ENCODE data around the gene ZC3H7A.

The ZC3H7A gene

DNA sequence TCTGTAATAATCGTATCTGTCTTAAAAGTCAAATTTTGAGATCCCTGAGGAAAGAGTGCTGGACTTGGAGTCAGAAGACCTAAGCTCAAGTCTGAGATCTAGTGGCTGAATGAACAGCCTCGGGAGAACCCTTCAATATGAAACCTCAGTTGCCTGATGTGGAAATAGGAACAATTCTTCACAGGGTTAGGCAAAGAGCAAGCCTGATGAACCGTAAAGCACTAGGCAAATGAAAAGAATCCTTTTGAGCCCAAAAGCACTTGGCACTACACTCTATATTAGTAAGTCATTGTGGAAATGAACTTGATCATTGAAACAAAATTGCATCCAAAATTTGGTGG lies 74.6 kb downstream of the ZC3H7A start:
- no peaks in the 10 kb centered on the region for H3K27me3 ChIP-seq (ENCODE audit: control insufficient read depth in 3 of 3, insufficient read depth in 3 of 3, low read depth in 1 of 3, low read length in 3 of 3)
- DNase-seq (ENCODE audit: low spot score) = no peak
- no peak overlapping the region for H2BK12ac ChIP-seq (ENCODE audit: low read length)
- no peak overlapping the region for H3K4ac ChIP-seq (ENCODE audit: low read length)
- H3K18ac ChIP-seq (ENCODE audit: low read length) = no peak overlapping the region
- no peak overlapping the region for H4K91ac ChIP-seq (ENCODE audit: low read depth, low read length, poor library complexity)
- no peak overlapping the region for H2BK5ac ChIP-seq (ENCODE audit: low read length)
- no peak overlapping the region for H2BK15ac ChIP-seq (ENCODE audit: low read length)
- WGBS, 2 donors (ENCODE audit: extremely low coverage in 2 of 2, insufficient read length in 2 of 2, insufficient replicate concordance in 1 of 2) = no CpG with 5 or more reads among the region's 3 CpGs
- H2AK5ac ChIP-seq (ENCODE audit: low read depth, low read length) = no peak overlapping the region
- H2BK120ac ChIP-seq (ENCODE audit: low read depth, low read length) = no peak overlapping the region
- no peaks in the 10 kb centered on the region for H3K9me3 ChIP-seq (replicated peaks in 1 of 2; ENCODE audit: control insufficient read depth in 2 of 2, insufficient read depth in 1 of 2, low read depth in 1 of 2, low read length in 2 of 2)
- no peak overlapping the region for H3K23ac ChIP-seq (ENCODE audit: low read depth, low read length, poor library complexity)
- H2AFZ ChIP-seq (ENCODE audit: low read length) = no peak overlapping the region
- no peak overlapping the region for H3K4me2 ChIP-seq (ENCODE audit: insufficient read depth, low read length, poor library complexity, severe bottlenecking)
- no peak overlapping the region for H3K27ac ChIP-seq (replicated peaks; ENCODE audit: low read length)
- H3K4me1 ChIP-seq (ENCODE audit: control insufficient read depth in 2 of 2, insufficient read depth in 1 of 2, low read depth in 1 of 2, low read length in 2 of 2) = no peaks in the 10 kb centered on the region
- H3K4me3 ChIP-seq (ENCODE audit: low read length in 2 of 2) = no peak overlapping the region
- H3K14ac ChIP-seq (ENCODE audit: low read length) = no peak overlapping the region
- no peak overlapping the region for H4K8ac ChIP-seq (ENCODE audit: low read depth, low read length)
- no peaks in the 10 kb centered on the region for H3K79me1 ChIP-seq (ENCODE audit: low read depth, low read length)
- H3K9ac ChIP-seq (ENCODE audit: low read depth, low read length, poor library complexity) = no peak overlapping the region
- H3K36me3 ChIP-seq (replicated peaks in 1 of 2; ENCODE audit: control insufficient read depth in 2 of 2, insufficient read depth in 2 of 2, low read length in 2 of 2) = peaks cover 9 to 88% of the 10 kb centered on the region in 2 donors

DNA sequence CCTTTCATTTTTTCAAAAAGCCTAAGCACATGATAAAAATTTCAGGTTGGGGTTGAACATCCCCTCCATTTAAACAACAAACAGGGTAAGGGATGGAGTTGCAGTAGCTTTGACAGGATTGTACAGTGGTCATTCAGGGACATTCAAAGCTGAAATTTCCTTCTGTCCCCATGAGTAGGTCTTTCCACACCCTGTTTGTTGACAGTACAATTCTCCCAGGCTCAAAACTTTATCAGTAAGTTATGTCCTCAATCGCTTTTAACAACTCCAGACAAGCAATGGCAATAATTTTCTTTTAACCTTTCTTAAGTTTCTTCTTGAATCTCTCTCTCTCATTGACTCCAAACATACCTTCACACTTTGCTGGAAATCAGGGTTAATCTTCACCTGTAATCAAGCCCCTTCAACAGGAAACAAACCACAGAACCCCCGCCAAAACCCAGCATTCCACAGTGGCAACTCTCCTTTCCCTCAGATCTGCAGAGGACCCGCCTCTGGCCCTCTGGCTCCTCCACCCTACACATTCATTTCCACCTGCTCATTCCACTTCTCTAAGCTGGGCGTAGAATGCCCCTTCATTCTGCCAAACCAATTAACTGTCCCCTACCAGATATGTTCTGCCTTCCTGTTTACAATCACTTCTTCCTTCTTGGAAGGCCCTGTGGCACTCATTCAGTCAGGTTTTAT lies 75.1 kb downstream of the ZC3H7A start:
- no peak overlapping the region for H2AK5ac ChIP-seq (ENCODE audit: low read depth, low read length)
- no peak overlapping the region for H3K23ac ChIP-seq (ENCODE audit: low read depth, low read length, poor library complexity)
- no peaks in the 10 kb centered on the region for H3K4me1 ChIP-seq (ENCODE audit: control insufficient read depth in 2 of 2, insufficient read depth in 1 of 2, low read depth in 1 of 2, low read length in 2 of 2)
- H3K14ac ChIP-seq (ENCODE audit: low read length) = no peak overlapping the region
- no peaks in the 10 kb centered on the region for H3K9me3 ChIP-seq (replicated peaks in 1 of 2; ENCODE audit: control insufficient read depth in 2 of 2, insufficient read depth in 1 of 2, low read depth in 1 of 2, low read length in 2 of 2)
- no CpG with 5 or more reads among the region's 4 CpGs for WGBS, 2 donors (ENCODE audit: extremely low coverage in 2 of 2, insufficient read length in 2 of 2, insufficient replicate concordance in 1 of 2)
- no peak overlapping the region for H2BK5ac ChIP-seq (ENCODE audit: low read length)
- no peaks in the 10 kb centered on the region for H3K79me1 ChIP-seq (ENCODE audit: low read depth, low read length)
- H3K27me3 ChIP-seq (ENCODE audit: control insufficient read depth in 3 of 3, insufficient read depth in 3 of 3, low read depth in 1 of 3, low read length in 3 of 3) = no peaks in the 10 kb centered on the region
- H2BK12ac ChIP-seq (ENCODE audit: low read length) = no peak overlapping the region
- H3K4ac ChIP-seq (ENCODE audit: low read length) = no peak overlapping the region
- no peak overlapping the region for H2AFZ ChIP-seq (ENCODE audit: low read length)
- no peak overlapping the region for H3K18ac ChIP-seq (ENCODE audit: low read length)
- H4K8ac ChIP-seq (ENCODE audit: low read depth, low read length) = no peak overlapping the region
- no peak overlapping the region for H3K4me3 ChIP-seq (ENCODE audit: low read length in 2 of 2)
- no peak overlapping the region for H2BK15ac ChIP-seq (ENCODE audit: low read length)
- DNase-seq (ENCODE audit: low spot score) = no peak
- H3K36me3 ChIP-seq (replicated peaks in 1 of 2; ENCODE audit: control insufficient read depth in 2 of 2, insufficient read depth in 2 of 2, low read length in 2 of 2) = peaks cover 9 to 83% of the 10 kb centered on the region in 2 donors
- no peak overlapping the region for H2BK120ac ChIP-seq (ENCODE audit: low read depth, low read length)
- no peak overlapping the region for H4K91ac ChIP-seq (ENCODE audit: low read depth, low read length, poor library complexity)
- no peak overlapping the region for H3K4me2 ChIP-seq (ENCODE audit: insufficient read depth, low read length, poor library complexity, severe bottlenecking)
- no peak overlapping the region for H3K27ac ChIP-seq (replicated peaks; ENCODE audit: low read length)
- H3K9ac ChIP-seq (ENCODE audit: low read depth, low read length, poor library complexity) = no peak overlapping the region

DNA sequence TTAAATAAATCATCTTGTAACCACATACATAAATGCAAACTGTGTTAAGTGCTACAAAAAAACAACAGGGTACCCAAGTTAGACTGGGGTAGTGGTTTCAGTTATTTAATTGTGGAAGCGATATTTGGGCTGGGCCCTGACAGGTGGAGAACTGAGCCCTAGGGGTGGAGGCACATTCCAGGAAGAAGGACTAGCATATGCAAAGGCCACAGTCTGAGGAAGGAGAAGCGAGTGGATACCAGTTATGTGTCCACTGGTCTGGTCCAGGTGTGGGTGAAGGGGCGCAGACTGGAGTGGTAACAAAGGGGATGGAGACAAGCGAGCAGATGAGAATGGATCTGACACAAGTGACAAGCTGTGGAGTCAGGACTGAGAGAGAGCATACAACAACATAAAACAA lies 77.3 kb downstream of the ZC3H7A start:
- Histone ChIP-seq H3K27ac (replicated peaks; ENCODE audit: low read length) (no peak overlapping the region), H2BK12ac (ENCODE audit: low read length) (no peak overlapping the region), H2BK15ac (ENCODE audit: low read length) (no peak overlapping the region), H3K4me1 (ENCODE audit: control insufficient read depth in 2 of 2, insufficient read depth in 1 of 2, low read depth in 1 of 2, low read length in 2 of 2) (no peaks in the 10 kb centered on the region), H2AFZ (ENCODE audit: low read length) (no peak overlapping the region), H3K27me3 (ENCODE audit: control insufficient read depth in 3 of 3, insufficient read depth in 3 of 3, low read depth in 1 of 3, low read length in 3 of 3) (no peaks in the 10 kb centered on the region), H3K4ac (ENCODE audit: low read length) (no peak overlapping the region), H3K4me2 (ENCODE audit: insufficient read depth, low read length, poor library complexity, severe bottlenecking) (no peak overlapping the region), H3K9ac (ENCODE audit: low read depth, low read length, poor library complexity) (no peak overlapping the region), H3K79me1 (ENCODE audit: low read depth, low read length) (no peaks in the 10 kb centered on the region), H3K9me3 (replicated peaks in 1 of 2; ENCODE audit: control insufficient read depth in 2 of 2, insufficient read depth in 1 of 2, low read depth in 1 of 2, low read length in 2 of 2) (no peaks in the 10 kb centered on the region), H2BK120ac (ENCODE audit: low read depth, low read length) (no peak overlapping the region), H2BK5ac (ENCODE audit: low read length) (no peak overlapping the region), H3K18ac (ENCODE audit: low read length) (no peak overlapping the region), H3K23ac (ENCODE audit: low read depth, low read length, poor library complexity) (no peak overlapping the region), H2AK5ac (ENCODE audit: low read depth, low read length) (no peak overlapping the region), H4K8ac (ENCODE audit: low read depth, low read length) (no peak overlapping the region), H4K91ac (ENCODE audit: low read depth, low read length, poor library complexity) (no peak overlapping the region), H3K36me3 (replicated peaks in 1 of 2; ENCODE audit: control insufficient read depth in 2 of 2, insufficient read depth in 2 of 2, low read length in 2 of 2) (peaks cover 9 to 75% of the 10 kb centered on the region in 2 donors), H3K4me3 (ENCODE audit: low read length in 2 of 2) (no peak overlapping the region), H3K14ac (ENCODE audit: low read length) (no peak overlapping the region)
- no peak for DNase-seq (ENCODE audit: low spot score)
- no CpG with 5 or more reads among the region's 4 CpGs for WGBS, 2 donors (ENCODE audit: extremely low coverage in 2 of 2, insufficient read length in 2 of 2, insufficient replicate concordance in 1 of 2)

- no peaks in the 10 kb centered on the region for H3K79me1 ChIP-seq (ENCODE audit: low read depth, low read length)
- no peak overlapping the region for H3K27ac ChIP-seq (replicated peaks; ENCODE audit: low read length)
- no peaks in the 10 kb centered on the region for H3K4me1 ChIP-seq (ENCODE audit: control insufficient read depth in 2 of 2, insufficient read depth in 1 of 2, low read depth in 1 of 2, low read length in 2 of 2)
- H3K18ac ChIP-seq (ENCODE audit: low read length) = no peak overlapping the region
- H3K27me3 ChIP-seq (ENCODE audit: control insufficient read depth in 3 of 3, insufficient read depth in 3 of 3, low read depth in 1 of 3, low read length in 3 of 3) = no peaks in the 10 kb centered on the region
- DNase-seq (ENCODE audit: low spot score) = no peak
- H4K91ac ChIP-seq (ENCODE audit: low read depth, low read length, poor library complexity) = no peak overlapping the region
- H3K9ac ChIP-seq (ENCODE audit: low read depth, low read length, poor library complexity) = no peak overlapping the region
- no peak overlapping the region for H2BK5ac ChIP-seq (ENCODE audit: low read length)
- H2AK5ac ChIP-seq (ENCODE audit: low read depth, low read length) = no peak overlapping the region
- no peak overlapping the region for H3K4me3 ChIP-seq (ENCODE audit: low read length in 2 of 2)
- no peak overlapping the region for H2BK15ac ChIP-seq (ENCODE audit: low read length)
- H3K4ac ChIP-seq (ENCODE audit: low read length) = no peak overlapping the region
- no peak overlapping the region for H3K14ac ChIP-seq (ENCODE audit: low read length)
- H3K9me3 ChIP-seq (replicated peaks in 1 of 2; ENCODE audit: control insufficient read depth in 2 of 2, insufficient read depth in 1 of 2, low read depth in 1 of 2, low read length in 2 of 2) = no peaks in the 10 kb centered on the region
- H2BK12ac ChIP-seq (ENCODE audit: low read length) = no peak overlapping the region
- H2BK120ac ChIP-seq (ENCODE audit: low read depth, low read length) = no peak overlapping the region
- H3K36me3 ChIP-seq (replicated peaks in 1 of 2; ENCODE audit: control insufficient read depth in 2 of 2, insufficient read depth in 2 of 2, low read length in 2 of 2) = peaks cover 9 to 72% of the 10 kb centered on the region in 2 donors
- no peak overlapping the region for H3K23ac ChIP-seq (ENCODE audit: low read depth, low read length, poor library complexity)
- H2AFZ ChIP-seq (ENCODE audit: low read length) = no peak overlapping the region
- no peak overlapping the region for H4K8ac ChIP-seq (ENCODE audit: low read depth, low read length)
- H3K4me2 ChIP-seq (ENCODE audit: insufficient read depth, low read length, poor library complexity, severe bottlenecking) = no peak overlapping the region
Measured at GRCh38 chr16:11719171-11719570, 77.9 kb downstream of the ZC3H7A start.
